OCI-LY1 (cell line): ENCODE measurements around the gene SPOCK1.

Experiments used
- H2AFZ ChIP-seq: fragments of 200-600 bp; sonication (generic), shearing (Covaris generic); 2 replicates; pipeline ENCODE4 v1.6.0; 2014; ENCODE audit warnings: antibody characterized with exemption, mild to moderate bottlenecking, low read length
- H3F3A ChIP-seq: fragments of 200-600 bp; sonication (generic), shearing (Covaris generic); 2 replicates; pipeline ENCODE4 v1.6.0; 2014; ENCODE audit warnings: mild to moderate bottlenecking, antibody characterized with exemption, low read length, moderate library complexity; ENCODE audit not compliant: insufficient read depth
- H3K27ac ChIP-seq: fragments of 200-600 bp; sonication (generic); 2 replicates; pipeline ENCODE4 v1.5.1; 2014; ENCODE audit warnings: low read length, mixed run types, mild to moderate bottlenecking, low read depth; ENCODE audit not compliant: poor library complexity, severe bottlenecking
- H3K27me3 ChIP-seq: fragments of 200-600 bp; sonication (generic); 2 replicates; pipeline ENCODE4 v1.6.0; 2014; ENCODE audit warnings: antibody characterized with exemption, mild to moderate bottlenecking, low read length, moderate library complexity; ENCODE audit not compliant: insufficient read depth
- H3K36me3 ChIP-seq: fragments of 200-600 bp; sonication (generic); 2 replicates; pipeline ENCODE4 v1.6.1; 2014; ENCODE audit warnings: mild to moderate bottlenecking, antibody characterized with exemption, low read length, moderate library complexity, mixed read lengths; ENCODE audit not compliant: insufficient read depth
- H3K4me1 ChIP-seq: fragments of 200-600 bp; sonication (generic); 2 replicates; pipeline ENCODE4 v1.5.1; 2014; ENCODE audit warnings: mild to moderate bottlenecking, low read length, moderate library complexity; ENCODE audit not compliant: insufficient read depth, severe bottlenecking
- H3K4me2 ChIP-seq: fragments of 200-600 bp; sonication (generic), shearing (Covaris generic); 2 replicates; pipeline ENCODE4 v1.6.1; 2014; ENCODE audit warnings: low read length
- H3K4me3 ChIP-seq: fragments of 200-600 bp; sonication (generic); 2 replicates; pipeline ENCODE4 v1.5.1; 2014; ENCODE audit warnings: low read length, low read depth, mild to moderate bottlenecking, mixed read lengths; ENCODE audit not compliant: poor library complexity, severe bottlenecking
- H3K79me2 ChIP-seq: fragments of 200-600 bp; shearing (Covaris generic); 2 replicates; pipeline ENCODE4 v1.6.1; 2016; ENCODE audit warnings: mixed run types, low read length, mixed read lengths; ENCODE audit not compliant: insufficient read depth
- H3K9ac ChIP-seq: fragments of 200-600 bp; sonication (generic), shearing (Covaris generic); 2 replicates; pipeline ENCODE4 v1.6.1; 2014; ENCODE audit warnings: mild to moderate bottlenecking, low read length, mixed read lengths
- H3K9me2 ChIP-seq: fragments of 200-600 bp; sonication (generic), shearing (Covaris generic); 2 replicates; pipeline ENCODE4 v1.6.1; 2014; ENCODE audit warnings: low read depth, mild to moderate bottlenecking, low read length, mixed read lengths
- H3K9me3 ChIP-seq: fragments of 200-600 bp; shearing (Covaris generic); 2 replicates; pipeline ENCODE4 v1.6.1; 2014; ENCODE audit warnings: low read length, mixed read lengths
- H4K20me1 ChIP-seq: fragments of 200-600 bp; sonication (generic), shearing (Covaris generic); 2 replicates; pipeline ENCODE4 v1.6.0; 2016; ENCODE audit warnings: mild to moderate bottlenecking, low read length; ENCODE audit not compliant: insufficient read depth
- EZH2 ChIP-seq: fragments of 200-600 bp; sonication (generic), shearing (Covaris generic); IDR thresholded peaks from 2 replicates; pipeline ENCODE4 v1.8.0; 2017; ENCODE audit warnings: borderline replicate concordance, mixed run types, mild to moderate bottlenecking, antibody characterized with exemption, low read length, moderate library complexity, mixed read lengths
- TF ChIP-seq, protein P1 (sequence below): fragments of 200-600 bp; sonication (generic), shearing (Covaris generic); IDR thresholded peaks from 2 replicates; pipeline ENCODE4 v1.5.1; 2017; ENCODE audit warnings: mild to moderate bottlenecking, antibody characterized with exemption, low read length, moderate library complexity, mixed read lengths

SPOCK1 gene

DNA sequence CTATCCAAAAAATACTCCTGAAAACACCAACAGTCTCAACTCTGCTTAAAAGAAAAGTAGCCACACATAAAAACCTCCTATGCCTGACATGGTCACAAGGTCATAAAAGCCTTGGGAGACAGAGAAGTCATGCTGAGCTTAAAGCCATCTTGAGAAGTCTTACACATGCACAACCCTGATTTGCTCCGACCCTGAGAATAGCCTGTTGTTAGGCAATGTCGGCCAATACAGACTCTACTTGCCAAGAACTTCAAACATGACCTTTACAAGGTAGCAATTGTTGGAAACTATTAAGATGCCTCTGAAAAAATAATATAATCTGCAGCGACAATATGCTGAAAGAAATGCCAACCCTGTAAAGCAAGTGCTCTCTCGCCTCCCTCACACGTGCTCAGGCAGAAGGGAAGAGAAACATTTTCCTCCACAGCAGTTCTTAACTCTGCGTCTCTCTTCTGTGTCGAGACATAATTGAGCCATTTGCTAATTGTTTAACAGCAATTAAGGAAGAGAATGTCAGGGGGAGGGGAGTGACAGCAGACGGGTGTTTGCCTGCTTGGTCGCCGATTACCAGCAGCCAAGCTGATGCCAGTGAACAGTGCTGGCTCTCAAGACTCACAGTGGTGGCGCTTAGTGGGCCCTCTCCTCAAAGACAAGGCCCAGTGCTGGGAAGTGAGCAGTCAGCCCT, 393.6 kb downstream of the SPOCK1 start:
- H3K4me3 ChIP-seq, result no peak overlapping the region
- no peaks in the 10 kb centered on the region for H3K9me2 ChIP-seq
- no peaks in the 10 kb centered on the region for H3K27me3 ChIP-seq
- no peaks in the 10 kb centered on the region for H3K36me3 ChIP-seq
- TF ChIP-seq, protein P1, sequence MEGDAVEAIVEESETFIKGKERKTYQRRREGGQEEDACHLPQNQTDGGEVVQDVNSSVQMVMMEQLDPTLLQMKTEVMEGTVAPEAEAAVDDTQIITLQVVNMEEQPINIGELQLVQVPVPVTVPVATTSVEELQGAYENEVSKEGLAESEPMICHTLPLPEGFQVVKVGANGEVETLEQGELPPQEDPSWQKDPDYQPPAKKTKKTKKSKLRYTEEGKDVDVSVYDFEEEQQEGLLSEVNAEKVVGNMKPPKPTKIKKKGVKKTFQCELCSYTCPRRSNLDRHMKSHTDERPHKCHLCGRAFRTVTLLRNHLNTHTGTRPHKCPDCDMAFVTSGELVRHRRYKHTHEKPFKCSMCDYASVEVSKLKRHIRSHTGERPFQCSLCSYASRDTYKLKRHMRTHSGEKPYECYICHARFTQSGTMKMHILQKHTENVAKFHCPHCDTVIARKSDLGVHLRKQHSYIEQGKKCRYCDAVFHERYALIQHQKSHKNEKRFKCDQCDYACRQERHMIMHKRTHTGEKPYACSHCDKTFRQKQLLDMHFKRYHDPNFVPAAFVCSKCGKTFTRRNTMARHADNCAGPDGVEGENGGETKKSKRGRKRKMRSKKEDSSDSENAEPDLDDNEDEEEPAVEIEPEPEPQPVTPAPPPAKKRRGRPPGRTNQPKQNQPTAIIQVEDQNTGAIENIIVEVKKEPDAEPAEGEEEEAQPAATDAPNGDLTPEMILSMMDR, result no peak
- no peak for TF ChIP-seq EZH2
- no peaks in the 10 kb centered on the region for H4K20me1 ChIP-seq
- H3K9me3 ChIP-seq, result no peaks in the 10 kb centered on the region
- H3K4me1 ChIP-seq, result no peaks in the 10 kb centered on the region
- no peak overlapping the region for H2AFZ ChIP-seq
- H3F3A ChIP-seq, result no peaks in the 10 kb centered on the region
- no peak overlapping the region for H3K9ac ChIP-seq
- H3K4me2 ChIP-seq, result no peak overlapping the region
- no peak overlapping the region for H3K27ac ChIP-seq
- H3K79me2 ChIP-seq, result no peaks in the 10 kb centered on the region

GRCh38 chr5:137101544-137101943, 397.6 kb downstream of the SPOCK1 start:
- Histone ChIP-seq H3K27me3 (no peaks in the 10 kb centered on the region), H3K4me1 (no peaks in the 10 kb centered on the region), H3K9me2 (no peaks in the 10 kb centered on the region), H2AFZ (no peak overlapping the region), H3K4me3 (no peak overlapping the region), H4K20me1 (no peaks in the 10 kb centered on the region), H3K79me2 (no peaks in the 10 kb centered on the region), H3K4me2 (no peak overlapping the region), H3F3A (no peaks in the 10 kb centered on the region), H3K27ac (no peak overlapping the region), H3K9me3 (no peaks in the 10 kb centered on the region), H3K9ac (no peak overlapping the region), H3K36me3 (no peaks in the 10 kb centered on the region)
- TF ChIP-seq, protein P1, result no peak
- no peak for TF ChIP-seq EZH2

- Histone ChIP-seq H4K20me1 (no peaks in the 10 kb centered on the region), H3K4me2 (no peak overlapping the region), H3F3A (no peaks in the 10 kb centered on the region), H3K4me1 (no peaks in the 10 kb centered on the region), H3K9ac (no peak overlapping the region), H3K9me2 (no peaks in the 10 kb centered on the region), H3K9me3 (no peaks in the 10 kb centered on the region), H3K79me2 (no peaks in the 10 kb centered on the region), H3K27me3 (no peaks in the 10 kb centered on the region), H3K4me3 (no peak overlapping the region), H3K36me3 (no peaks in the 10 kb centered on the region), H3K27ac (no peak overlapping the region), H2AFZ (no peak overlapping the region)
- TF ChIP-seq EZH2, result no peak
- TF ChIP-seq, protein P1, result no peak
Measured at GRCh38 chr5:137099651-137100050, 399.5 kb downstream of the SPOCK1 start.
